ENCODE measurements around the gene ERC1.

ERC1 gene

DNA sequence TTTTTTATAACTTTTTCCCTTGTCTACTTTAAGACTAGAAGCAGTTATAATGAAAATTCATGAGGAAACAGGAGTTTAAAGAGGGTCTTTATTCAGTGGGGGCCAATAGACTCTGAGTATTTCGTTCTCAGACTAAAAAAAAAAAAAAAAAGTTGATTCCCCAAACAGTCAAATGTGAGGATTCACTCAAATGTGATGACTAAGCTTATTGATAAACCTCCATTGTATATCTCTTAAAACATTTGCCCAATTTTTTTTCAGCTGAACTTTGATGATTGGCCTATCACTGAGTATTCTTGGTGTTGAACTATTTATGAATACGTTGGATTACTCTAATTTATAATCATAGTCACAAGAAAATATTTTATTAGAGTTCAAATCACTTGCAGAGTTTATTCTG, 265.3 kb downstream of the ERC1 start:
- H3K4me3 ChIP-seq (ENCODE audit: low read depth, low read length) = no peak overlapping the region
- TF ChIP-seq, protein P1, sequence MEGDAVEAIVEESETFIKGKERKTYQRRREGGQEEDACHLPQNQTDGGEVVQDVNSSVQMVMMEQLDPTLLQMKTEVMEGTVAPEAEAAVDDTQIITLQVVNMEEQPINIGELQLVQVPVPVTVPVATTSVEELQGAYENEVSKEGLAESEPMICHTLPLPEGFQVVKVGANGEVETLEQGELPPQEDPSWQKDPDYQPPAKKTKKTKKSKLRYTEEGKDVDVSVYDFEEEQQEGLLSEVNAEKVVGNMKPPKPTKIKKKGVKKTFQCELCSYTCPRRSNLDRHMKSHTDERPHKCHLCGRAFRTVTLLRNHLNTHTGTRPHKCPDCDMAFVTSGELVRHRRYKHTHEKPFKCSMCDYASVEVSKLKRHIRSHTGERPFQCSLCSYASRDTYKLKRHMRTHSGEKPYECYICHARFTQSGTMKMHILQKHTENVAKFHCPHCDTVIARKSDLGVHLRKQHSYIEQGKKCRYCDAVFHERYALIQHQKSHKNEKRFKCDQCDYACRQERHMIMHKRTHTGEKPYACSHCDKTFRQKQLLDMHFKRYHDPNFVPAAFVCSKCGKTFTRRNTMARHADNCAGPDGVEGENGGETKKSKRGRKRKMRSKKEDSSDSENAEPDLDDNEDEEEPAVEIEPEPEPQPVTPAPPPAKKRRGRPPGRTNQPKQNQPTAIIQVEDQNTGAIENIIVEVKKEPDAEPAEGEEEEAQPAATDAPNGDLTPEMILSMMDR (IDR thresholded peaks at IDR 0.05; ENCODE audit: low read depth, low read length) = no peak

GRCh38 chr12:1256991-1257390, 266.0 kb downstream of the ERC1 start:
- TF ChIP-seq, protein P1 (IDR thresholded peaks at IDR 0.05; ENCODE audit: low read depth, low read length) = no peak
- H3K4me3 ChIP-seq (ENCODE audit: low read depth, low read length) = no peak overlapping the region

GRCh38 chr12:1262011-1262410, 271.0 kb downstream of the ERC1 start:
- TF ChIP-seq, protein P1 (IDR thresholded peaks at IDR 0.05; ENCODE audit: low read depth, low read length) = no peak
- H3K4me3 ChIP-seq (ENCODE audit: low read depth, low read length) = no peak overlapping the region

GRCh38 chr12:1267243-1267642, 276.2 kb downstream of the ERC1 start:
- TF ChIP-seq, protein P1 (IDR thresholded peaks at IDR 0.05; ENCODE audit: low read depth, low read length) = no peak
- no peak overlapping the region for H3K4me3 ChIP-seq (ENCODE audit: low read depth, low read length)

- TF ChIP-seq, protein P1 (IDR thresholded peaks at IDR 0.05; ENCODE audit: low read depth, low read length) = no peak
- H3K4me3 ChIP-seq (ENCODE audit: low read depth, low read length) = no peak overlapping the region
Measured at GRCh38 chr12:1272142-1272541, 281.1 kb downstream of the ERC1 start.

GRCh38 chr12:1273051-1273450, 282.0 kb downstream of the ERC1 start:
- no peak overlapping the region for H3K4me3 ChIP-seq (ENCODE audit: low read depth, low read length)
- TF ChIP-seq, protein P1 (IDR thresholded peaks at IDR 0.05; ENCODE audit: low read depth, low read length) = no peak

GRCh38 chr12:1277905-1278304, 286.9 kb downstream of the ERC1 start:
- TF ChIP-seq, protein P1 (IDR thresholded peaks at IDR 0.05; ENCODE audit: low read depth, low read length) = no peak
- H3K4me3 ChIP-seq (ENCODE audit: low read depth, low read length) = no peak overlapping the region
